Retina (tissue), 1 donor: ENCODE measurements around the gene ZSWIM1.
"Not testable (repeated sequence)": the region's sequence is repeated elsewhere in the genome, so short reads cannot be mapped to it uniquely, and the experiment has no call there.

Experiments
- DNase-seq: peaks from one replicate; pipeline ENCODE4 v3.0.0-alpha.2; 2016

ZSWIM1 gene

GRCh38 chr20:45857114-45857881, 23.7 kb upstream of the ZSWIM1 start, which contains the start of the genes ACOT8 and ZSWIM3:
ACOT8 (minus strand) TSS chr20:45857392; CDS start chr20:45857315, 77 bp downstream.
ZSWIM3 (plus strand) TSS chr20:45857614; CDS start chr20:45857826, 212 bp downstream.
- DNase-seq = peak; percentile 96

- DNase-seq = no peak
Observed at GRCh38 chr20:45857882-45858216, 23.2 kb upstream of the ZSWIM1 start.

- no peak for DNase-seq
Observed at GRCh38 chr20:45859916-45860315, 21.1 kb upstream of the ZSWIM1 start.

- no peak for DNase-seq
Observed at GRCh38 chr20:45860560-45861220, 20.3 kb upstream of the ZSWIM1 start.

- no peak for DNase-seq
Observed at GRCh38 chr20:45861221-45862075, 19.6 kb upstream of the ZSWIM1 start.

- no peak for DNase-seq
Observed at GRCh38 chr20:45863543-45864470, 17.2 kb upstream of the ZSWIM1 start.

GRCh38 chr20:45866454-45866853, 14.6 kb upstream of the ZSWIM1 start:
- no peak for DNase-seq

GRCh38 chr20:45867136-45867818, 13.8 kb upstream of the ZSWIM1 start:
- no peak for DNase-seq

GRCh38 chr20:45867819-45868176, 13.2 kb upstream of the ZSWIM1 start:
- no peak for DNase-seq

GRCh38 chr20:45872626-45873025, 8.4 kb upstream of the ZSWIM1 start:
- DNase-seq = no peak

- no peak for DNase-seq
Observed at GRCh38 chr20:45873409-45874103, 7.5 kb upstream of the ZSWIM1 start.

GRCh38 chr20:45874104-45874481, 6.9 kb upstream of the ZSWIM1 start:
- DNase-seq = not testable (repeated sequence)

- no peak for DNase-seq
Observed at GRCh38 chr20:45874576-45874975, 6.5 kb upstream of the ZSWIM1 start.

- no peak for DNase-seq
Observed at GRCh38 chr20:45878076-45878761, 2.8 kb upstream of the ZSWIM1 start.

GRCh38 chr20:45882469-45883099, 1.6 kb downstream of the ZSWIM1 start:
- DNase-seq = no peak

- DNase-seq = no peak
Observed at GRCh38 chr20:45883100-45883469, 2.1 kb downstream of the ZSWIM1 start.

- DNase-seq = no peak
Observed at GRCh38 chr20:45886590-45887345, 5.7 kb downstream of the ZSWIM1 start.

- DNase-seq = no peak
Observed at GRCh38 chr20:45887346-45887715, 6.3 kb downstream of the ZSWIM1 start, which contains the start of gene SPATA25. SPATA25 (minus strand) TSS chr20:45887622; CDS start chr20:45887590, 32 bp downstream.

GRCh38 chr20:45888681-45889080, 7.7 kb downstream of the ZSWIM1 start:
- no peak for DNase-seq
